WTC11 (cell line): Measurements from ENCODE around the gene TCEAL7. TPM values are rescaled to one million over a fixed set of nuclear protein-coding genes. Genes with fewer than 3 reads are reported as not detected.

Experiments
- ATAC-seq: fragments of 200-7000 bp; cut with Tn5 transposase; 2 replicates; pipeline ENCODE4 v1.10.0; 2021; ENCODE audit warnings: mild to moderate bottlenecking, moderate library complexity
- CTCF ChIA-PET: fragments of 300-600 bp; sonication (Branson Sonifier 250); formaldehyde crosslinking; loops from one replicate; lab custom pipeline; 2021; ENCODE audit warnings: antibody characterized with exemption; lab: Charles Lee
- POLR2A ChIA-PET: fragments of 350-600 bp; sonication (Branson Sonifier 250); formaldehyde crosslinking; loops from one replicate; lab custom pipeline; 2021; ENCODE audit warnings: antibody characterized with exemption; lab: Charles Lee
- DNase-seq: peaks from one replicate; pipeline ENCODE4 v3.0.0; 2021; ENCODE audit warnings: low spot score
- H3K27ac Mint-ChIP-seq: 2 replicates; pipeline ENCODE4 v1.8.0; 2021; ENCODE audit warnings: mixed read lengths
- H3K27me3 Mint-ChIP-seq: 2 replicates; pipeline ENCODE4 v1.8.0; 2021; ENCODE audit warnings: low read depth, mild to moderate bottlenecking, moderate library complexity, mixed read lengths
- H3K36me3 Mint-ChIP-seq: 2 replicates; pipeline ENCODE4 v1.8.0; 2021; ENCODE audit warnings: mixed read lengths
- H3K4me1 Mint-ChIP-seq: 2 replicates; pipeline ENCODE4 v1.8.0; 2022; ENCODE audit warnings: mixed read lengths
- H3K4me3 Mint-ChIP-seq: 2 replicates; pipeline ENCODE4 v1.8.0; 2021; ENCODE audit warnings: mild to moderate bottlenecking, moderate library complexity, mixed read lengths
- H3K9me3 Mint-ChIP-seq: 2 replicates; pipeline ENCODE4 v1.8.0; 2021; ENCODE audit warnings: mixed read lengths
- ARID4B ChIP-seq: sonication (generic); formaldehyde crosslinking; IDR thresholded peaks from 2 replicates; pipeline ENCODE4 v1.8.0; 2023; ENCODE audit warnings: missing genetic modification reagents, mild to moderate bottlenecking, borderline replicate concordance
- E2F4 ChIP-seq: sonication (generic); formaldehyde crosslinking; IDR thresholded peaks from 2 replicates; pipeline ENCODE4 v1.8.1; 2022; ENCODE audit warnings: low read depth, mild to moderate bottlenecking, moderate library complexity, missing genetic modification reagents, borderline replicate concordance
- E2F5 ChIP-seq: sonication (generic); formaldehyde crosslinking; IDR thresholded peaks from 2 replicates; pipeline ENCODE4 v1.8.1; 2022; ENCODE audit warnings: mild to moderate bottlenecking, moderate library complexity, missing genetic modification reagents
- FOXK1 ChIP-seq: sonication (generic); formaldehyde crosslinking; IDR thresholded peaks from 2 replicates; pipeline ENCODE4 v1.8.0; 2022; ENCODE audit warnings: mild to moderate bottlenecking, moderate library complexity, missing genetic modification reagents
- GTF2I ChIP-seq: fragments of 250-450 bp; sonication (Bioruptor Pico); conservative IDR thresholded peaks from 2 replicates; pipeline ENCODE4 v1.4.0; 2021; ENCODE audit warnings: mild to moderate bottlenecking
- HMGXB4 ChIP-seq: sonication (generic); formaldehyde crosslinking; IDR thresholded peaks from 2 replicates; pipeline ENCODE4 v1.8.1; 2023; ENCODE audit warnings: mild to moderate bottlenecking, moderate library complexity, missing genetic modification reagents
- IRF2 ChIP-seq: sonication (generic); formaldehyde crosslinking; IDR thresholded peaks from 2 replicates; pipeline ENCODE4 v1.8.0; 2022; ENCODE audit warnings: low read depth, missing genetic modification reagents, borderline replicate concordance
- JAZF1 ChIP-seq: fragments of 250-450 bp; sonication (Bioruptor Pico); IDR thresholded peaks from 2 replicates; pipeline ENCODE4 v1.9.0; 2021; ENCODE audit warnings: moderate library complexity, mild to moderate bottlenecking, inconsistent platforms
- MYBL2 ChIP-seq: sonication (generic); formaldehyde crosslinking; IDR thresholded peaks from 2 replicates; pipeline ENCODE4 v1.8.1; 2023; ENCODE audit warnings: mild to moderate bottlenecking, moderate library complexity, missing genetic modification reagents
- NFATC4 ChIP-seq: fragments of 250-450 bp; sonication (Bioruptor Pico); IDR thresholded peaks from 2 replicates; pipeline ENCODE4 v1.9.0; 2021; ENCODE audit warnings: mild to moderate bottlenecking
- NFE2L1 ChIP-seq: sonication (generic); formaldehyde crosslinking; IDR thresholded peaks from 2 replicates; pipeline ENCODE4 v1.8.1; 2023; ENCODE audit warnings: missing genetic modification reagents
- TCF7 ChIP-seq: sonication (generic); formaldehyde crosslinking; IDR thresholded peaks from 2 replicates; pipeline ENCODE4 v1.8.0; 2022; ENCODE audit warnings: mild to moderate bottlenecking, low read depth, missing genetic modification reagents, moderate library complexity
- TEAD4 ChIP-seq: sonication (generic); formaldehyde crosslinking; IDR thresholded peaks from 2 replicates; pipeline ENCODE4 v1.8.0; 2022; ENCODE audit warnings: mild to moderate bottlenecking, missing genetic modification reagents
- USF1 ChIP-seq: sonication (generic); formaldehyde crosslinking; IDR thresholded peaks from 2 replicates; pipeline ENCODE4 v1.8.0; 2022; ENCODE audit warnings: mild to moderate bottlenecking, missing genetic modification reagents
- total RNA-seq: library from RNA; stranded (reverse); gene quantifications from 3 replicates; pipeline ENCODE4 v1.2.3, GENCODE V29; 2021
- TF ChIP-seq, protein P1 (sequence below): sonication (generic); formaldehyde crosslinking; IDR thresholded peaks from 2 replicates; pipeline ENCODE4 v1.8.1; 2022; ENCODE audit warnings: mild to moderate bottlenecking, missing genetic modification reagents, moderate library complexity, borderline replicate concordance
- TF ChIP-seq, protein P2 (sequence below): sonication (generic); formaldehyde crosslinking; IDR thresholded peaks from 2 replicates; pipeline ENCODE4 v1.8.1; 2023; ENCODE audit warnings: mild to moderate bottlenecking, missing genetic modification reagents, moderate library complexity
- TF ChIP-seq, protein P3 (sequence below): sonication (generic); formaldehyde crosslinking; IDR thresholded peaks from 2 replicates; pipeline ENCODE4 v1.8.1; 2023; ENCODE audit warnings: mild to moderate bottlenecking, missing genetic modification reagents, moderate library complexity

Gene TCEAL7
- total RNA-seq, 1 experiment from 2014 or later, result 5.6 TPM

- DNase-seq, result peak; percentile 10
- H3K27me3 Mint-ChIP-seq, result peaks cover 17% of the 10 kb centered on the region
- POLR2A ChIA-PET, result interaction anchor here (0.7 to 1.6 kb wide), 2 partner anchors 55 to 95 kb away, joined by 3 to 5 read pairs; partner anchors contain the start of gene TCEAL8
- TF ChIP-seq NFATC4 (CRISPR knock-in tag) (no peak), E2F4 (CRISPR knock-in tag) (no peak), TEAD4 (CRISPR knock-in tag) (no peak), IRF2 (CRISPR knock-in tag) (no peak), NFE2L1 (CRISPR knock-in tag) (no peak), GTF2I (no peak), FOXK1 (CRISPR knock-in tag) (no peak), MYBL2 (CRISPR knock-in tag) (no peak), TCF7 (CRISPR knock-in tag) (no peak)
- TF ChIP-seq, protein P1, sequence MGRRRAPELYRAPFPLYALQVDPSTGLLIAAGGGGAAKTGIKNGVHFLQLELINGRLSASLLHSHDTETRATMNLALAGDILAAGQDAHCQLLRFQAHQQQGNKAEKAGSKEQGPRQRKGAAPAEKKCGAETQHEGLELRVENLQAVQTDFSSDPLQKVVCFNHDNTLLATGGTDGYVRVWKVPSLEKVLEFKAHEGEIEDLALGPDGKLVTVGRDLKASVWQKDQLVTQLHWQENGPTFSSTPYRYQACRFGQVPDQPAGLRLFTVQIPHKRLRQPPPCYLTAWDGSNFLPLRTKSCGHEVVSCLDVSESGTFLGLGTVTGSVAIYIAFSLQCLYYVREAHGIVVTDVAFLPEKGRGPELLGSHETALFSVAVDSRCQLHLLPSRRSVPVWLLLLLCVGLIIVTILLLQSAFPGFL, result no peak
- H3K36me3 Mint-ChIP-seq, result no peaks in the 10 kb centered on the region
- CTCF ChIA-PET, result no interaction called here
- no peak overlapping the region for H3K27ac Mint-ChIP-seq
- H3K4me3 Mint-ChIP-seq, result peak overlapping the region; percentile 72
- no peaks in the 10 kb centered on the region for H3K9me3 Mint-ChIP-seq
- peak; percentile 18 for ATAC-seq
- peaks cover 4% of the 10 kb centered on the region; the same call in 1 of the 2 replicates for H3K4me1 Mint-ChIP-seq
These were observed 20.0 kb upstream of the TCEAL7 start for GRCh38 chrX:103309860-103310554.

DNA sequence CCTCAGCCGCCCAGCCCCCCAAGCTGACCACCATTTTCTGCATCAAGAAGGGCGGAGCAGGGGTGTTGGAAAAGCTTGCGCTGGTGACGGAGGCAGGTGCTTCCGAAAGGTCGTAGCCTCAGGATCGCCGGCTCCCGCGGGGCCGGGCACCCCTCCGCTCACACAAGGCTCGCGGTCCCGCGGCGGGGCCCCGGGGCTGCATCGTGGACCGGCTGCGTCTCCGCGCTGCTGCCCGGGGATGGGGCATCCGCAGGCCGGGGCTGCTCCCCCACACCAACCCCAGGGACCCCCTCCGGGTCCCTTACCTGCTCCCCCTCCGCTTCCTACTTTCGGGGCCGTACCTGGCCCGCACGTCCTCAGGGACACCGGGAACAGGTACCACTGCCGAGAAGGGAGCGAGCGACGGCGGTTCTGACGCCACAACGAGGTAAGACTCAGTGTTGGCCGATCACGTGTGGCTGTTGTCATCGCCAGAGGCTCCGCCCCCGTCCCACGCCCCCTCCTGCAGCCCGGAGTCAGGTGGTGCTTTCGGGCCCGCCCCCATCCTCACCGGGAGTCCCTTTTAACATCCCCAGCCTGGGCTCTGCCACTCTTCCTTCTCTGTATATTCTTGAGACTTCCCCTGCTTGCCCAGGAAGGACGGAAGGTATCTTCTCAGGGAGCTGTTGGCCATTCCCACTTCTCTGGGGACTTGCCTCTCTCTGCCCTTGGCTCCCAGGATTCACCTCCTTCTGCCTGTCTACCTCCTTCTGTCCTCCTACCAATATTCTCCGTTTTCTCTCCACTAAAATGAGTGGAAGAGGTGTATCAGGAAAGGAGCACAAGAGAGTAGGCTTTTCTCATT, 19.3 kb upstream of the TCEAL7 start, which contains the start of gene BEX2:
TSS of gene BEX2 (minus strand) at position 436 of the 844 bp plus-strand sequence. CDS start 1,014 bp downstream, outside the sequence.
- CTCF ChIA-PET, result interaction anchor here (1.3 kb wide), 1 partner anchor 153 kb away, joined by 5 read pairs; no protein-coding TSS in a partner anchor
- POLR2A ChIA-PET, result interaction anchor here (0.5 to 1.6 kb wide), 4 partner anchors 56 to 119 kb away, joined by 3 to 5 read pairs (median 4); partner anchors contain the start of genes BEX3 and TCEAL8
- peak; percentile 97 for ATAC-seq
- no peaks in the 10 kb centered on the region for H3K9me3 Mint-ChIP-seq
- H3K27ac Mint-ChIP-seq, result peak within 1 kb of the TSS; percentile 85; the same call in 1 of the 2 replicates
- no peaks in the 10 kb centered on the region for H3K36me3 Mint-ChIP-seq
- peaks cover 4% of the 10 kb centered on the region; the same call in 1 of the 2 replicates for H3K4me1 Mint-ChIP-seq
- DNase-seq, result peak; percentile 89
- H3K4me3 Mint-ChIP-seq, result peak within 1 kb of the TSS; percentile 72
- H3K27me3 Mint-ChIP-seq, result peaks cover 17% of the 10 kb centered on the region
- TF ChIP-seq, protein P2, sequence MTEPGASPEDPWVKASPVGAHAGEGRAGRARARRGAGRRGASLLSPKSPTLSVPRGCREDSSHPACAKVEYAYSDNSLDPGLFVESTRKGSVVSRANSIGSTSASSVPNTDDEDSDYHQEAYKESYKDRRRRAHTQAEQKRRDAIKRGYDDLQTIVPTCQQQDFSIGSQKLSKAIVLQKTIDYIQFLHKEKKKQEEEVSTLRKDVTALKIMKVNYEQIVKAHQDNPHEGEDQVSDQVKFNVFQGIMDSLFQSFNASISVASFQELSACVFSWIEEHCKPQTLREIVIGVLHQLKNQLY (CRISPR knock-in tag), result no peak
- no peak for TF ChIP-seq HMGXB4 (CRISPR knock-in tag)
- TF ChIP-seq, protein P3, sequence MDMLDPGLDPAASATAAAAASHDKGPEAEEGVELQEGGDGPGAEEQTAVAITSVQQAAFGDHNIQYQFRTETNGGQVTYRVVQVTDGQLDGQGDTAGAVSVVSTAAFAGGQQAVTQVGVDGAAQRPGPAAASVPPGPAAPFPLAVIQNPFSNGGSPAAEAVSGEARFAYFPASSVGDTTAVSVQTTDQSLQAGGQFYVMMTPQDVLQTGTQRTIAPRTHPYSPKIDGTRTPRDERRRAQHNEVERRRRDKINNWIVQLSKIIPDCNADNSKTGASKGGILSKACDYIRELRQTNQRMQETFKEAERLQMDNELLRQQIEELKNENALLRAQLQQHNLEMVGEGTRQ, result peak; percentile 92
- peak; percentile 93 for TF ChIP-seq USF1 (CRISPR knock-in tag)
- 0 out of 2 replicates have a peak, but pooled peaks have one; percentile 35 for TF ChIP-seq ARID4B (CRISPR knock-in tag)
- no peak for TF ChIP-seq E2F5 (CRISPR knock-in tag)
- TF ChIP-seq JAZF1 (CRISPR knock-in tag), result no peak
